ENCODE data around the gene HOXA9. TPM values are rescaled to one million over a fixed set of nuclear protein-coding genes. Genes with fewer than 3 reads are reported as not detected.

Gene HOXA9
- total RNA-seq, 4 donors from 2014 or later: 5.4 to 10.9 (median 9.0) TPM

DNA sequence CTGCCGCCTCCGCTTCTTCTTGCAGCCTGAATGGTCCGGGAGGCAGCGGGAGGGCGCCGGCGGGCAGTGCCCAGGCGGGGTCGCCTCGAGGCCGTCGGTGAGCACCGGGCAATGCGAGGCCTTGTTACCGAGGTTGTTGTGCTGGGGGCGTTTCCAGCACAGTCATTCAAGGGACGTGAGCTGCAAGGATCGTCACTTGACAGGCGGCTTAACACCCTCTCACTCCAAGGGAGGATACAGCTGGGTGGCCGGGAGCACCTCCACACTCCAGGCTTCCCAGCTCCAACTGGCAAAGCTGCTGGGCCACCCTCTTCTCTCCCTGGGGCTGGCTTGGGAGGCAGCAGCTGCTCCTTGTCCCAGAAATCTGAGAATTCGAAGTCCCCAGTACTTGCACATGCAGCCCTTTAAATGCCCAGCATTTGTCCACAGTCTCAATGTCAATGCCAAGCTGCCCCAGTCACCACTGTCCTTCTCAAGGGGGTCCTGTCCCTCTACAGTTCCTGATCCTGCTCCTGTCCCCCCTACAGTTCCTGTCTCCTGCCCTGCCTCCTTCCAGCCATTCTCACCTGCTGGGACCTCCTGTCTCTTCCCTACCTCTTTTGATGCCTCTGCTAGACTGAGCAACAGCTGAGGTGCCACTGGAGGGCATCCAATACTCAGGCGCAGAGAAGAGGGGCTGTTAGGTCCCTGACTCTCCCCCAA is 24.1 kb upstream of the HOXA9 start:
- no peak for TF ChIP-seq CTCF (IDR thresholded peaks at IDR 0.05; ENCODE audit: low read depth)

- no peak for TF ChIP-seq CTCF (IDR thresholded peaks at IDR 0.05; ENCODE audit: low read depth)
Measured at GRCh38 chr7:27188386-27189294, 23.3 kb upstream of the HOXA9 start.

GRCh38 chr7:27187475-27188385 is 22.4 kb upstream of the HOXA9 start:
- no peak for TF ChIP-seq CTCF (IDR thresholded peaks at IDR 0.05; ENCODE audit: low read depth)

DNA sequence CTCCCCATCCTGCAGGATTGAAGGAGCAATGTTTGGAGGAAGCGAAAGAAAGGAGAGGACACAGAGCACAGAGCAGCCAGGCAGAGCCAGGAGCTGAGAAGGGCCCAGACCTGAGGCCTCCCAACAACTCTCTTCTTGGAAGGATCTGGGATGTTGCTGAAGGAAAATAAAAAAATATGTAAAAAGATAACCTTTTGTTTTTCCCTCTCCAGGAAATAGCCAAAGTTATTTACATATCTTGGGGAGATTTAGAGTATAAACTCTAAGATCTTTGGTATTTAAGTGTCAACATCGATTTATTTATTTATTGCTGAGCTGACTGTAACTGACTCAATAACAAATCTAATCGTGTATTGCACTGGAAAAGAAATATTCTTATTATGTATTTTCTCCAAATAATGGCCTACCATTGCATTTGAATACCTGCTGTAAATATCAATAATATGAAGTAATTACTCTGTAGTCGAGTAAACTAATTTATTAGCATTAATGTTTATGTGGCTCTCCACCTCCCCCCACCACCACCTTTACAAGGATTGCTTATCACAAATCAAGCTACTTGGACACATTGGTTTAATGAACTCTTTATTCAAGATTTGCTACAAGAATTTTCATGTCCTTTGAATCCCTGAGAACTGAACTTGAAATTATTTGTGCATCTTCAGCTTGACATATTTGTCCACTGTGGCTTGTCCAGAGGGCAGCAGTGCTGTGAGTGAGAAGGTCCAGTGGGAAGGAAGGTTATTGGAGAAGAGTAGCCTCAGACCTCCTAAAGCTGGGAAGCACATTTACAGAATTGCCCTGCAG is 21.5 kb upstream of the HOXA9 start:
- no peak for TF ChIP-seq CTCF (IDR thresholded peaks at IDR 0.05; ENCODE audit: low read depth)

- TF ChIP-seq CTCF (IDR thresholded peaks at IDR 0.05; ENCODE audit: low read depth): no peak
Measured at GRCh38 chr7:27185854-27186667, 20.7 kb upstream of the HOXA9 start.

All from subcutaneous adipose tissue (tissue), 4 donors.